Lower leg skin (tissue), 3 donors: ENCODE measurements around the gene SYNPO2.

Experiments used
- CTCF ChIP-seq, 3 donors: fragments of 450-650 bp; IDR thresholded peaks; one replicate each; pipeline ENCODE4 v1.5.1; 2016; ENCODE audit warnings: antibody characterized with exemption in 3 of 3, mild to moderate bottlenecking in 3 of 3, moderate library complexity in 2 of 3
- POLR2A ChIP-seq, 2 donors: fragments of 450-650 bp; IDR thresholded peaks; one replicate each; pipeline ENCODE4 v1.6.1; 2016 to 2017; ENCODE audit warnings: antibody characterized with exemption in 2 of 2, mild to moderate bottlenecking in 1 of 2, moderate library complexity in 1 of 2

GRCh38 chr4:118869808-118870342 lies 18.8 kb upstream of the SYNPO2 start:
- TF ChIP-seq CTCF (IDR thresholded peaks at IDR 0.05): no peak
- no peak for TF ChIP-seq POLR2A (IDR thresholded peaks at IDR 0.05)
